Left ventricle myocardium inferior (tissue), 1 donor: ENCODE measurements around the gene MDM4. TPM values are rescaled to one million over a fixed set of nuclear protein-coding genes. Genes with fewer than 3 reads are reported as not detected.
"Not testable (repeated sequence)": the region's sequence is repeated elsewhere in the genome, so short reads cannot be mapped to it uniquely, and the experiment has no call there.

Experiments used
- DNase-seq: peaks from one replicate; pipeline ENCODE4 v3.0.0-alpha.2; 2020
- H3K27ac ChIP-seq: fragments of 200-600 bp; replicated peaks from 2 replicates; pipeline ENCODE4 v1.8.0; 2021
- H3K27me3 ChIP-seq: fragments of 200-600 bp; 2 replicates; pipeline ENCODE4 v1.8.0; 2021; ENCODE audit warnings: low read depth
- H3K36me3 ChIP-seq: fragments of 200-600 bp; 2 replicates; pipeline ENCODE4 v1.8.0; 2021
- H3K4me1 ChIP-seq: fragments of 200-600 bp; 2 replicates; pipeline ENCODE4 v1.8.0; 2021
- H3K4me3 ChIP-seq: fragments of 200-600 bp; 2 replicates; pipeline ENCODE4 v1.8.0; 2021; ENCODE audit warnings: mild to moderate bottlenecking, moderate library complexity
- H3K9me3 ChIP-seq: fragments of 200-600 bp; replicated peaks from 2 replicates; pipeline ENCODE4 v1.8.0; 2021
- CTCF ChIP-seq: fragments of 200-600 bp; IDR thresholded peaks from 2 replicates; pipeline ENCODE4 v1.8.0; 2021; ENCODE audit warnings: antibody characterized with exemption, mild to moderate bottlenecking, borderline replicate concordance
- intact Hi-C: fragments of 100-400 bp; cut with micrococcal nuclease; formaldehyde crosslinking; loops from one replicate; pipeline ENCODE4 v1.11.0; 2022
- total RNA-seq: library from RNA; stranded (reverse); fragmentation: NEBNext Ultra II Directional; extraction: Animal tissue kit (Norgen Biotek cat#: 25700); gene quantifications from one replicate; pipeline ENCODE4 v1.2.1, GENCODE V29; 2021
- donor health status: DM: no; HTN: yes; CAD: no; lungs with severe emphysema.

MDM4 gene
- total RNA-seq, 1 donor from 2014 or later, result 29.3 TPM

GRCh38 chr1:204550926-204551325 is 34.7 kb downstream of the MDM4 start:
- H3K9me3 ChIP-seq, result no peaks in the 10 kb centered on the region
- no peak for DNase-seq
- intact Hi-C loops, result no loop called here

GRCh38 chr1:204556458-204557052 is 40.3 kb downstream of the MDM4 start:
- H3K27me3 ChIP-seq, result no peaks in the 10 kb centered on the region
- peaks cover 10% of the 10 kb centered on the region for H3K4me1 ChIP-seq
- intact Hi-C loops, result no loop called here
- no peak for TF ChIP-seq CTCF
- no peak for DNase-seq
- H3K9me3 ChIP-seq, result no peaks in the 10 kb centered on the region
- peaks cover 41% of the 10 kb centered on the region for H3K36me3 ChIP-seq
- no peak overlapping the region for H3K27ac ChIP-seq
- H3K4me3 ChIP-seq, result no peak overlapping the region

More at GRCh38 chr1:204550926-204551325, 34.7 kb downstream of the MDM4 start:
- Histone ChIP-seq H3K36me3 (peaks cover 85% of the 10 kb centered on the region), H3K4me3 (no peak overlapping the region), H3K27me3 (no peaks in the 10 kb centered on the region), H3K27ac (no peak overlapping the region), H3K4me1 (peaks cover 18% of the 10 kb centered on the region)
- no peak for TF ChIP-seq CTCF

- no peak for TF ChIP-seq CTCF
- Histone ChIP-seq H3K4me1 (peaks cover 10% of the 10 kb centered on the region), H3K27me3 (no peaks in the 10 kb centered on the region), H3K9me3 (no peaks in the 10 kb centered on the region), H3K27ac (no peak overlapping the region), H3K36me3 (peaks cover 28% of the 10 kb centered on the region), H3K4me3 (no peak overlapping the region)
- DNase-seq, result no peak
- intact Hi-C loops, result no loop called here
These were observed 42.3 kb downstream of the MDM4 start for GRCh38 chr1:204558467-204558866.

GRCh38 chr1:204560002-204560401 is 43.8 kb downstream of the MDM4 start:
- H3K36me3 ChIP-seq, result peaks cover 13% of the 10 kb centered on the region
- H3K9me3 ChIP-seq, intact Hi-C loops, H3K4me3 ChIP-seq, H3K4me1 ChIP-seq, H3K27ac ChIP-seq, DNase-seq, H3K27me3 ChIP-seq: not testable (repeated sequence)

- no peak for DNase-seq
- Histone ChIP-seq H3K9me3 (no peaks in the 10 kb centered on the region), H3K36me3 (peaks cover 12% of the 10 kb centered on the region), H3K4me3 (no peak overlapping the region), H3K4me1 (peaks cover 4% of the 10 kb centered on the region), H3K27ac (no peak overlapping the region), H3K27me3 (no peaks in the 10 kb centered on the region)
- TF ChIP-seq CTCF, result no peak
- intact Hi-C loops, result no loop called here
These were observed 44.5 kb downstream of the MDM4 start for GRCh38 chr1:204560590-204561150.
